K562 (cell line): Measurements from ENCODE around the gene CHMP4B. TPM values are rescaled to one million over a fixed set of nuclear protein-coding genes. Genes with fewer than 3 reads are reported as not detected.

Experiments used
- ATAC-seq: fragments of 200-7000 bp; cut with Tn5 transposase; 3 replicates; pipeline ENCODE4 v1.9.1; 2020; ENCODE audit warnings: moderate library complexity
- BruUV-seq: library from RNA; stranded (reverse); fragments of 400-500 nt; replicated peaks from 2 replicates; lab custom pipeline; 2021; lab: Mats Ljungman, UMichigan
- CTCF ChIA-PET: fragments of 300-600 bp; formaldehyde crosslinking; extraction: SDS; loops from one replicate; lab custom pipeline; 2021; ENCODE audit warnings: low intra/inter-chr PET ratio; lab: Yijun Ruan, JAX
- POLR2A ChIA-PET: fragments of 300-600, 350-650 bp; sonication (Branson Sonifier 250); formaldehyde crosslinking; extraction: SDS; loops from one replicate; lab custom pipeline; 2021; ENCODE audit warnings: antibody characterized with exemption, inconsistent platforms; lab: Yijun Ruan, JAX
- DNase-seq, 4 experiments: peaks; one replicate each; pipeline versions ENCODE4 v3.0.0 to v3.0.0-alpha.2; 2011 to 2018; ENCODE audit warnings: low spot score in 3 of 4, mixed read lengths in 3 of 4; ENCODE audit errors: extremely low read depth in 1 of 4
- FAIRE-seq: peaks from 2 replicates; lab custom pipeline; 2011; peaks lifted over from hg19 to GRCh38; lab: Jason Lieb, UNC
- H2AFZ ChIP-seq: 2 replicates; pipeline ENCODE4 v1.6.0; 2011; ENCODE audit warnings: low read depth, low read length, control low read depth, inconsistent platforms
- H3K27ac ChIP-seq: fragments of 200-600 bp; 3 replicates; pipeline ENCODE4 v1.8.0; 2011; ENCODE audit warnings: low read depth, mild to moderate bottlenecking, control low read depth, inconsistent platforms, low read length, moderate library complexity, mixed read lengths; ENCODE audit errors: extremely low read depth
- H3K27me3 ChIP-seq, 2 experiments: fragments of 300-600 bp in 1 of 2; 2 replicates in 1 of 2; 3 replicates in 1 of 2; pipeline versions ENCODE4 v1.6.0 to v1.8.0; 2011; ENCODE audit warnings: inconsistent platforms in 2 of 2, low read length in 2 of 2, mild to moderate bottlenecking in 1 of 2, mixed read lengths in 1 of 2, moderate library complexity in 1 of 2; ENCODE audit not compliant: control insufficient read depth in 2 of 2, insufficient read depth in 2 of 2
- H3K36me3 ChIP-seq: fragments of 300-600 bp; 3 replicates; pipeline ENCODE4 v1.8.0; 2011; ENCODE audit warnings: mild to moderate bottlenecking, low read length, inconsistent platforms; ENCODE audit not compliant: control insufficient read depth, insufficient read depth
- H3K4me1 ChIP-seq, 2 experiments: fragments of 200-600 bp in 1 of 2; replicated peaks in 1 of 2; 2 replicates in 1 of 2; 3 replicates in 1 of 2; pipeline versions ENCODE4 v1.5.1 to v1.8.0; 2011; ENCODE audit warnings: inconsistent platforms in 2 of 2, low read length in 2 of 2, mild to moderate bottlenecking in 1 of 2, mixed read lengths in 1 of 2, moderate library complexity in 1 of 2; ENCODE audit not compliant: control insufficient read depth in 2 of 2, insufficient read depth in 2 of 2
- H3K4me2 ChIP-seq: 2 replicates; pipeline ENCODE4 v1.6.1; 2011; ENCODE audit warnings: low read length, control low read depth, inconsistent platforms, mixed read lengths; ENCODE audit not compliant: insufficient read depth
- H3K4me3 ChIP-seq: fragments of 200-600 bp; sonication (generic), shearing (Covaris generic); 2 replicates; pipeline ENCODE4 v1.5.1; 2016; ENCODE audit warnings: control low read depth, inconsistent platforms
- H3K79me2 ChIP-seq: fragments of 200-600 bp; 3 replicates; pipeline ENCODE4 v1.8.0; 2011; ENCODE audit warnings: low read length, inconsistent platforms; ENCODE audit not compliant: control insufficient read depth, insufficient read depth
- H3K9ac ChIP-seq, 2 experiments: 2 replicates each; pipeline versions ENCODE4 v1.6.0 to v1.6.1; 2011; ENCODE audit warnings: low read depth in 2 of 2, low read length in 2 of 2, control low read depth in 1 of 2, inconsistent platforms in 1 of 2, mild to moderate bottlenecking in 1 of 2, mixed read lengths in 1 of 2; ENCODE audit not compliant: insufficient read depth in 1 of 2
- H3K9me1 ChIP-seq: one replicate; pipeline ENCODE4 v1.6.0; 2011; ENCODE audit warnings: inconsistent platforms, mild to moderate bottlenecking, low read length, moderate library complexity; ENCODE audit not compliant: control insufficient read depth, insufficient read depth
- H3K9me3 ChIP-seq: replicated peaks from 2 replicates; pipeline ENCODE4 v1.5.1; 2011; ENCODE audit warnings: low read depth, low read length, inconsistent platforms; ENCODE audit not compliant: control insufficient read depth, insufficient read depth
- H4K20me1 ChIP-seq: replicated peaks from 2 replicates; pipeline ENCODE4 v1.6.1; 2011; ENCODE audit warnings: low read length, inconsistent platforms, mixed read lengths; ENCODE audit not compliant: control insufficient read depth, insufficient read depth
- ATF7 ChIP-seq: fragments of 450-650 bp; IDR thresholded peaks from 2 replicates; pipeline ENCODE4 v1.7.1; 2014; ENCODE audit warnings: mild to moderate bottlenecking, moderate library complexity
- BCOR ChIP-seq: fragments of 450-650 bp; IDR thresholded peaks from 2 replicates; pipeline ENCODE4 v1.6.1; 2016
- CBFA2T3 ChIP-seq: fragments of 450-650 bp; IDR thresholded peaks from 2 replicates; pipeline ENCODE4 v1.6.1; 2017
- CBX1 ChIP-seq: sonication (generic); IDR thresholded peaks from 2 replicates; pipeline ENCODE4 v1.6.1; 2016; ENCODE audit warnings: antibody characterized with exemption, low read depth, mild to moderate bottlenecking
- CBX3 ChIP-seq, 2 experiments: IDR thresholded peaks; 1 replicate in 1 of 2; 2 replicates in 1 of 2; pipeline ENCODE4 v1.6.1; 2012; ENCODE audit warnings: inconsistent platforms in 2 of 2, low read length in 2 of 2, borderline replicate concordance in 1 of 2, control low read depth in 1 of 2
- DACH1 ChIP-seq: fragments of 450-650 bp; IDR thresholded peaks from 2 replicates; pipeline ENCODE4 v1.6.1; 2018; ENCODE audit not compliant: partially characterized antibody
- ESRRA ChIP-seq: fragments of 450-650 bp; IDR thresholded peaks from 2 replicates; pipeline ENCODE4 v1.6.1; 2014; ENCODE audit warnings: low read depth, mild to moderate bottlenecking, moderate library complexity, borderline replicate concordance
- HDAC1 ChIP-seq, 2 experiments: fragments of 450-650 bp; IDR thresholded peaks; 2 replicates each; pipeline ENCODE4 v1.6.1; 2016 to 2017; ENCODE audit warnings: inconsistent platforms in 1 of 2, mild to moderate bottlenecking in 1 of 2, moderate library complexity in 1 of 2
- NFE2L1 ChIP-seq: fragments of 450-650 bp; IDR thresholded peaks from 2 replicates; pipeline ENCODE4 v1.6.1; 2016; ENCODE audit warnings: missing genetic modification characterization, low read depth, mild to moderate bottlenecking, missing compliant biosample characterization, moderate library complexity, borderline replicate concordance
- PHF20 ChIP-seq: fragments of 450-650 bp; IDR thresholded peaks from 2 replicates; pipeline ENCODE4 v1.6.1; 2018; ENCODE audit not compliant: partially characterized antibody
- PTBP1 ChIP-seq: fragments of 200-400 bp; formaldehyde crosslinking; IDR thresholded peaks from 2 replicates; pipeline ENCODE4 v1.6.1; 2017; ENCODE audit warnings: low read depth, low read length
- RCOR1 ChIP-seq, 2 experiments: IDR thresholded peaks; 2 replicates each; pipeline ENCODE4 v1.6.1; 2012; ENCODE audit warnings: low read depth in 2 of 2, low read length in 2 of 2, borderline replicate concordance in 1 of 2, improper control_type of control experiment in 1 of 2
- SMAD4 ChIP-seq: fragments of 250-450 bp; sonication (Bioruptor Pico); conservative IDR thresholded peaks from 2 replicates; pipeline ENCODE4 v1.8.0; 2021; ENCODE audit warnings: inconsistent platforms, mild to moderate bottlenecking, moderate library complexity
- TAL1 ChIP-seq: fragments of 450-650 bp; IDR thresholded peaks from 2 replicates; pipeline ENCODE4 v1.6.1; 2016; ENCODE audit warnings: mild to moderate bottlenecking
- TOE1 ChIP-seq, 2 experiments: fragments of 450-650 bp in 1 of 2; sonication (generic) in 1 of 2; formaldehyde crosslinking in 1 of 2; IDR thresholded peaks; 2 replicates each; pipeline versions ENCODE4 v1.7.1 to v1.8.0; 2016 to 2022; ENCODE audit warnings: borderline replicate concordance in 2 of 2, mild to moderate bottlenecking in 2 of 2, antibody characterized with exemption in 1 of 2, inconsistent platforms in 1 of 2, low read depth in 1 of 2, missing genetic modification reagents in 1 of 2, moderate library complexity in 1 of 2
- ZBTB7A ChIP-seq: IDR thresholded peaks from 2 replicates; pipeline ENCODE4 v1.6.1; 2011; ENCODE audit warnings: low read depth, mild to moderate bottlenecking, low read length, moderate library complexity, borderline replicate concordance; ENCODE audit not compliant: control insufficient read depth
- ZKSCAN8 ChIP-seq: fragments of 200-800 bp; sonication (Bioruptor generic); IDR thresholded peaks from 2 replicates; pipeline ENCODE4 v1.6.1; 2016; ENCODE audit warnings: missing genetic modification characterization, missing compliant biosample characterization
- WGBS: fragments of 100-300 bp; shearing (Covaris generic); methylation state at CpG from one replicate; pipeline ENCODE4 v1.1.6; 2016; ENCODE audit warnings: low coverage, mixed read lengths; ENCODE audit not compliant: insufficient coverage; ENCODE audit errors: missing lambda C conversion rate; 5-methylcytosine and 5-hydroxymethylcytosine counted together
- in situ Hi-C: fragments of 300-500 bp; cut with MboI; formaldehyde crosslinking; loops from 4 replicates; pipeline ENCODE4 v1.15.0; 2018; ENCODE audit warnings: inconsistent platforms, mixed read lengths
- intact Hi-C: fragments of 100-400 bp; cut with micrococcal nuclease; formaldehyde crosslinking; loops from 2 replicates; pipeline ENCODE4 v1.14.2; 2022
- polyA plus RNA-seq, 8 experiments: library from polyadenylated mRNA; depleted of rRNA in 4 of 8; stranded (reverse) in 5 of 8; unstranded in 3 of 8; fragments of >200 nt; fragmentation: Nextera tagmentation in 2 of 8; fragmentation: Illumina TruSeq in 1 of 8; extraction: Ambion mirVana in 2 of 8; extraction: Trizol in 1 of 8; gene quantifications; 2 replicates each; pipeline versions ENCODE4 v1.2.1 to v1.2.3, GENCODE V29; 2011 to 2014; ENCODE audit warnings: inconsistent platforms in 1 of 8, missing spikeins in 1 of 8
- total RNA-seq, 7 experiments: library from RNA; depleted of rRNA in 6 of 7; stranded (reverse); fragments of >200 nt in 6 of 7; fragmentation: Illumina TruSeq in 2 of 7; extraction: Trizol in 2 of 7; gene quantifications; 2 replicates each; pipeline versions ENCODE4 v1.2.1 to v1.2.3, GENCODE V29; 2011 to 2021; ENCODE audit warnings: low replicate concordance in 1 of 7
- TF ChIP-seq, protein P1 (sequence below): sonication (generic); formaldehyde crosslinking; IDR thresholded peaks from 2 replicates; pipeline ENCODE4 v1.8.0; 2022; ENCODE audit warnings: mild to moderate bottlenecking, low read depth, missing genetic modification reagents
- TF ChIP-seq, protein P2 (sequence below): fragments of 250-450 bp; sonication (Bioruptor Pico); IDR thresholded peaks from 2 replicates; pipeline ENCODE4 v1.5.0; 2022; ENCODE audit warnings: mild to moderate bottlenecking

The CHMP4B gene
- total and polyA plus RNA-seq, 9 of the 15 experiments (the other 6 are each of a cell fraction or from before 2014, with no cell fraction given) = 1.8 to 64.7 (median 31.8) TPM

DNA sequence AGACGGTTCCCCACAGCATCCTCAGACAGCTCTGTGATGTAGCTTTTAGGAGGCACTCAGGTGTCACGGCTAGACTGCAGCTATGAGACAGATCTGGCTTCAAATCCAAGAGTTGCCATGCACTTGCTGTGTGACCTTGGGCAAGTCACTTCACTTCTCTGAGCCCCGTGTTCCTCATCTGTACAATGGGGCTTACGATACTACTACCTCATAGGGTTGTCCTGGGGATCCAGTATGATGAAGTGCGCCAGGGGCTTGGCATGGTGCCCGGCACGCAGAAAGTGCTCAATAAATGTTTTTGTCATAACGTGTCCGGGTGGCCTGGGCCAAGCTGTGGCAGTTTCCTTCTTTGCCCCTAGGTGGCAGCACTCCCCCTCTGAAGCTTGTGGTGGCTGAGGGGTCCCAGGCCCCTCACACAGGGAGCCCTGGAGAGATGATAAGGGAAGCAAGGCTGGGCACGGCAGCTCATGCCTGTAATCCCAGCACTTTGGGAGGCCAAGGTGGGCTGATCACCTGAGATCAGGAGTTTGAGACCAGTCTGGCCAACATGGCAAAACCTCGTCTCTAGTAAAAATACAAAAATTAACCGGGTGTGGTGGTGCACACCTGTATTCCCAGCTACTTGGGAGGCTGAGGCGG is 19.1 kb upstream of the CHMP4B start:
- no peaks in the 10 kb centered on the region for H3K9me3 ChIP-seq
- DNase-seq (peak; percentile 59 to 77 (median 74)), FAIRE-seq (peak; percentile 90), ATAC-seq (peak; percentile 83)
- no peak overlapping the region for H3K4me2 ChIP-seq
- H3K27ac ChIP-seq = no peak overlapping the region
- no TSS peak for BruUV-seq
- CTCF ChIA-PET = no interaction called here
- WGBS = 28% methylated on average over 13 of the region's 13 CpGs
- in situ Hi-C loops (no loop called here), intact Hi-C loops (loop anchor here (5.0 to 10.0 kb wide), 3 partner anchors 70 to 273 kb away; no protein-coding TSS in a partner anchor)
- no peaks in the 10 kb centered on the region for H4K20me1 ChIP-seq
- no peaks in the 10 kb centered on the region for H3K9me1 ChIP-seq
- H2AFZ ChIP-seq = 0 out of 2 replicates have a peak overlapping the region, but pooled peaks have one; percentile 12
- no peaks in the 10 kb centered on the region for H3K79me2 ChIP-seq
- no peak overlapping the region for H3K4me3 ChIP-seq
- H3K9ac ChIP-seq = no peak overlapping the region
- POLR2A ChIA-PET = interaction anchor here (0.7 kb wide), 1 partner anchor 10 kb away, joined by 3 read pairs; no protein-coding TSS in a partner anchor
- H3K4me1 ChIP-seq = peaks cover 8 to 19% of the 10 kb centered on the region in 2 experiments; a peak in 4 of 5 replicates
- no peaks in the 10 kb centered on the region for H3K36me3 ChIP-seq
- H3K27me3 ChIP-seq = no peaks in the 10 kb centered on the region
- 0 out of 2 replicates have a peak, but pooled peaks have one; percentile 12 for TF ChIP-seq SMAD4 (CRISPR knock-in tag)
- TF ChIP-seq TAL1 = no peak
- TF ChIP-seq CBX3 (IDR thresholded peaks at IDR 0.05; ENCODE audit: borderline replicate concordance in 1 of 2, low read length in 2 of 2) = peak in 1 of 2 experiments; percentile 56; a peak in 1 of 3 replicates
- TF ChIP-seq, protein P1, sequence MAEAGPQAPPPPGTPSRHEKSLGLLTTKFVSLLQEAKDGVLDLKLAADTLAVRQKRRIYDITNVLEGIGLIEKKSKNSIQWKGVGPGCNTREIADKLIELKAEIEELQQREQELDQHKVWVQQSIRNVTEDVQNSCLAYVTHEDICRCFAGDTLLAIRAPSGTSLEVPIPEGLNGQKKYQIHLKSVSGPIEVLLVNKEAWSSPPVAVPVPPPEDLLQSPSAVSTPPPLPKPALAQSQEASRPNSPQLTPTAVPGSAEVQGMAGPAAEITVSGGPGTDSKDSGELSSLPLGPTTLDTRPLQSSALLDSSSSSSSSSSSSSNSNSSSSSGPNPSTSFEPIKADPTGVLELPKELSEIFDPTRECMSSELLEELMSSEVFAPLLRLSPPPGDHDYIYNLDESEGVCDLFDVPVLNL (CRISPR knock-in tag) = 0 out of 2 replicates have a peak, but pooled peaks have one; percentile 49
- peak; percentile 34; the same call in 1 of the 2 replicates for TF ChIP-seq ATF7
- peak; percentile 98 for TF ChIP-seq ZBTB7A
- TF ChIP-seq NFE2L1 (tag) = no peak
- no peak for TF ChIP-seq CBFA2T3
- TF ChIP-seq CBX1 = peak; percentile 96; the same call in 1 of the 2 replicates
- TF ChIP-seq DACH1 = peak; percentile 38
- TF ChIP-seq, protein P2, sequence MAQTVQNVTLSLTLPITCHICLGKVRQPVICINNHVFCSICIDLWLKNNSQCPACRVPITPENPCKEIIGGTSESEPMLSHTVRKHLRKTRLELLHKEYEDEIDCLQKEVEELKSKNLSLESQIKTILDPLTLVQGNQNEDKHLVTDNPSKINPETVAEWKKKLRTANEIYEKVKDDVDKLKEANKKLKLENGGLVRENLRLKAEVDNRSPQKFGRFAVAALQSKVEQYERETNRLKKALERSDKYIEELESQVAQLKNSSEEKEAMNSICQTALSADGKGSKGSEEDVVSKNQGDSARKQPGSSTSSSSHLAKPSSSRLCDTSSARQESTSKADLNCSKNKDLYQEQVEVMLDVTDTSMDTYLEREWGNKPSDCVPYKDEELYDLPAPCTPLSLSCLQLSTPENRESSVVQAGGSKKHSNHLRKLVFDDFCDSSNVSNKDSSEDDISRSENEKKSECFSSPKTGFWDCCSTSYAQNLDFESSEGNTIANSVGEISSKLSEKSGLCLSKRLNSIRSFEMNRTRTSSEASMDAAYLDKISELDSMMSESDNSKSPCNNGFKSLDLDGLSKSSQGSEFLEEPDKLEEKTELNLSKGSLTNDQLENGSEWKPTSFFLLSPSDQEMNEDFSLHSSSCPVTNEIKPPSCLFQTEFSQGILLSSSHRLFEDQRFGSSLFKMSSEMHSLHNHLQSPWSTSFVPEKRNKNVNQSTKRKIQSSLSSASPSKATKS = no peak
- peak; percentile 99 for TF ChIP-seq BCOR
- 0 out of 2 replicates have a peak, but pooled peaks have one; percentile 20 for TF ChIP-seq TOE1 (IDR thresholded peaks at IDR 0.05; ENCODE audit: borderline replicate concordance)
- no peak for TF ChIP-seq TOE1 (CRISPR knock-in tag; IDR thresholded peaks at IDR 0.05; ENCODE audit: borderline replicate concordance, low read depth)
- 0 out of 4 replicates have a peak, but pooled peaks of 1 of the 2 experiments have one; percentile 17 for TF ChIP-seq HDAC1 (IDR thresholded peaks at IDR 0.05)
- peak; percentile 83; the same call in 1 of the 2 replicates for TF ChIP-seq ZKSCAN8 (CRISPR knock-in tag)
- TF ChIP-seq PTBP1 = peak; percentile 84; the same call in 1 of the 2 replicates
- peak; percentile 37; the same call in 1 of the 2 replicates for TF ChIP-seq ESRRA
- TF ChIP-seq RCOR1 (IDR thresholded peaks at IDR 0.05; ENCODE audit: borderline replicate concordance in 1 of 2, low read depth in 2 of 2, low read length in 2 of 2) = peak in 1 of 2 experiments; percentile 59; a peak in 1 of 4 replicates
- peak; percentile 50 for TF ChIP-seq PHF20
